A549 treated with RU486 at 1 μM for 4 hours (cell line): ENCODE results near the gene HOXB13. TPM values are rescaled to one million over a fixed set of nuclear protein-coding genes. Genes with fewer than 3 reads are reported as not detected.

Experiments used
- total RNA-seq: library from RNA; stranded (reverse); fragments of 200-300 nt; extraction: Qiagen RNA extraction; gene quantifications from 5 replicates; pipeline ENCODE4 v1.2.3, GENCODE V29; 2022; ENCODE audit warnings: low read depth

The HOXB13 gene
- total RNA-seq, result 1.6 to 2.4 TPM (median 2.2 TPM) in 5 replicates

DNA sequence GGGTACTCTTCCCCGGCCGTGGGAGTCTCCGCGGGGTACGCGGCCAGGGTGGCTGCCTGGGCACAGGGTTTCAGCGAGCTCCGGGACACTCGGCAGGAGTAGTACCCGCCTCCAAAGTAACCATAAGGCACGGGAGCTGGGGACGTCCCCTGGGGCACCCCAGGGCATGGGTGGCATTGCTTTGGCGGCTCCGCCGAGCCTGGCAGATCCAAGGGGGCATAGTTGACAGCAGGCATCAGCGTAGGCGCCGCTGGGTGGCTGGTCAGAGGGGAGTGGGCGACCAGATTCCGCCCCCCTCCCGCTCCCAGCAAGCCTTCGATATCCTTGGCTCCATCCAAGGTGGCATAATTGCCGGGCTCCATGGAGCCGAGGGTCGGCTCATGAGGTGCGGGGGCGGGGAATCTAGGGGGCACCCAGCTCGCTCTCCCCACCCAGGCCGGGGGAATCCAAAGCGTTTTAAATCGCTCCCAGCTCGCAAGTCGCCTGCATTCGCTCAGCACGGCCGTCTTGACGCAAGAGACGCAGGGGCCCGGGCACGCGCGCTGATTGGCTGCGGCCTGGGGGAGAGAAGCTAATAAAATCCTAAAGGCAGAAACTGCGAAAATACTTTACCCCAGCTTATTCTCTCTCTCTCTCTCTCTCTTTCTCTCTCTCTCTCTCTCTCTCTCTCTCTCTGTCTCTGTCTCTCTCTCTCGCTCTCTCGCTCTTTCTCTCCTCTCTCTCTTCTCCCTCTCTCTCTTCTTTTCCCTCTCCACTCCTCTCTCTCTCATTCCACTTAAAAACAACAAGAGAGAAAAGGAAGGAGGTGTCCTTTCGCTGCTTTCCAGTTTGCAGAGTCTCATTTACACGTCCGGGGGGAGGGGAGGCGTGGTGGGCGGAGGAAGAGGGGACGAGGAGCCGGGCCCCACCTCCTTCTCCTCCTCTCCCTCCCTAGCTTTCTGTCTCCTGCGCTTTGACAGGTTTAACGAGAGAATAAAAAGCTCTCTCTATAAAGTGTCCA is at the start of gene HOXB13:
Gene HOXB13, minus strand, starts transcription at position 519 of the 1,000 bp plus-strand sequence. Its CDS starts 157 bp downstream, at position 362.

DNA sequence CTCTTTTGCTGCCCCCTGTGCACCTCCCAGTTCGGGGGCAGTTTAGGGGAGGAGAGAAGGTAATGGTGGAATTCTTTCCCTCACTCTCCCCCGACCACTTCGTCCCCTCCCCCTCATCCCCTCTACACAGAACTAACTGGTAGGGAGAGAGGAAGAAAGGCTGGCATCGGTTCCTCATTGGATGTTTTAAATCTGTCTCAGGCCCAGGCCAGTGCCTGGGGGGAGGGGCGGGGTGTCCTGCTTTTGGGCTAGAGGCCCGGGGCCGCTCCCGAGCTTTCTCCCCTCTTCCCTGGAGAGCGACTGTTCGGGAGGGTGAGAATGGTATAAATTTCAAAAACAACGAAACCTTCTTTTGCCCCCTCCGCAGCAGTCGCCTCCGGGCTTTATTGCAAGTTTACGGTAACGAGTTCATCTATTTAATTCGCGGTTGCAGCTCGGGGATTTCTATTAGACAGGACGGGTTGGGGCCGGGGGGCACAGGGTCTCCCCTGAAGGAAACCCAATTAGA is 5.6 kb downstream of the HOXB13 start, which contains the start of gene PRAC2:
Gene PRAC2, plus strand, starts transcription at position 271 of the 508 bp plus-strand sequence. CDS start 1,226 bp downstream, outside the sequence.

DNA sequence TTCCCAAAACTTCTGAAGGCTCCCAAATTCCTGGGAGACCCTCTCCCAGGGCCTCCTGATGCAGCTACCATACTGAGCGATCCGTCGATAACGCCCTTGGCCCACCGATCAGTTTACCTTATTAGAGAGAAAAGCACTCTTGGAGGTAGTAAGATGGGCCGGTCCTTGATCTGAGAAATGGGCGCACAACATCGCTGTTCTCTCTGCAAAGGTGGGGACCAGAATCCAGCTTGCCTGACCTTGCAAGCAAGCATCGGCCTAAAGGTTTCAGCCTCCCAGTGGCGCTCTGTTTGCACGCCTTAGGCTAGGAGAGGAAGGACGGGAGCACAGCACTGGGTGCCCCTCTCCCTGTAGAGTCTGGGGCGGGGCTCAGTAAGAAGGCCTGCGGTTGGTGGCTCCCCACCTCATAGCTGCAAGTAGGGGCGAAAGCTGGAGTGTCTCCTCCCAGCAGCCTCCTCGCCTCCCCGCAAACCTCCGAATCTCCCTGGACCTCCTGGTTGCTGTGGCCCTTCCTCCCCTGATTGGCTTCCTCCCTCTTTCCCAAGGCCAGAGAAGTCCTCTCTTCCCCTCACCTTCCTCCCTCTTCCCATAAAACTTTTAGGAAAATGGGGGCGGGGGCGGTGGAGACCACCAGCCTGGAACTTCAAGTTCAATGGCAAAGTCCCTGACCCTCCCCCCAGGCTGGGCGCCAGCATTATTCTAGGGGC is 6.2 kb downstream of the HOXB13 start, which contains the start of gene PRAC1:
Gene PRAC1, minus strand, starts transcription at position 318 of the 707 bp plus-strand sequence. Its CDS starts 126 bp downstream, at position 192.

Other genes with a start within 250 kb of the HOXB13 start
- not detected in 5 replicates for gene HOXB1, start 197.7 kb downstream of the HOXB13 start, total RNA-seq
- gene HOXB2, start 183.6 kb downstream of the HOXB13 start, total RNA-seq, result 0.43 to 1.1 TPM (median 0.53 TPM) in 5 replicates
- 0.09 to 0.15 TPM (median 0.12 TPM) in 3 of 5 replicates, not detected in the others for gene HOXB4, start 150.4 kb downstream of the HOXB13 start, total RNA-seq
- gene HOXB3, start 138.5 kb downstream of the HOXB13 start, total RNA-seq, result 3.9 to 6.7 TPM (median 4.8 TPM) in 5 replicates
- 1.5 to 2.9 TPM (median 2.5 TPM) in 5 replicates for gene HOXB5, start 135.0 kb downstream of the HOXB13 start, total RNA-seq
- 4.0 to 6.9 TPM (median 5.4 TPM) in 5 replicates for gene HOXB6, start 123.8 kb downstream of the HOXB13 start, total RNA-seq
- 31.1 to 41.0 TPM (median 33.2 TPM) in 5 replicates for gene HOXB7, start 117.7 kb downstream of the HOXB13 start, total RNA-seq
- 7.8 to 12.5 TPM (median 10.2 TPM) in 5 replicates for gene HOXB8, start 113.5 kb downstream of the HOXB13 start, total RNA-seq
- gene HOXB9, start 102.4 kb downstream of the HOXB13 start, total RNA-seq, result 7.5 to 8.8 TPM (median 8.6 TPM) in 5 replicates
- not detected in 5 replicates for gene PRAC1, start 6.2 kb downstream of the HOXB13 start, total RNA-seq
- gene PRAC2, start 5.6 kb downstream of the HOXB13 start, total RNA-seq, result not detected in 5 replicates
- 0.48 to 0.97 TPM (median 0.71 TPM) in 5 replicates for gene TTLL6, start 88.5 kb upstream of the HOXB13 start, total RNA-seq
- 65.4 to 93.9 TPM (median 72.0 TPM) in 5 replicates for gene CALCOCO2, start 102.3 kb upstream of the HOXB13 start, total RNA-seq
- gene ATP5MC1, start 164.0 kb upstream of the HOXB13 start, total RNA-seq, result 489 to 693 TPM (median 562 TPM) in 5 replicates
- 117 to 129 TPM (median 124 TPM) in 5 replicates for gene UBE2Z, start 179.7 kb upstream of the HOXB13 start, total RNA-seq
- 274 to 350 TPM (median 305 TPM) in 5 replicates for gene SNF8, start 216.1 kb upstream of the HOXB13 start, total RNA-seq
- 3.7 to 4.9 TPM (median 4.4 TPM) in 5 replicates for gene GIP, start 239.8 kb upstream of the HOXB13 start, total RNA-seq